Retinal pigment epithelial cell (primary cell): ENCODE measurements around the gene LGALS3BP.

ENCODE experiments used
- DNase-seq: peaks from one replicate; pipeline ENCODE4 v3.0.0-alpha.2; 2010; ENCODE audit warnings: low read depth
- H3K4me3 ChIP-seq: 2 replicates; pipeline ENCODE4 v1.5.1; 2011; ENCODE audit warnings: mild to moderate bottlenecking, low read length, control low read depth, moderate library complexity
- TF ChIP-seq, protein P1 (sequence below): conservative IDR thresholded peaks from 2 replicates; pipeline ENCODE4 v1.5.1; 2011; ENCODE audit warnings: low read depth, low read length, control low read depth, inconsistent platforms

LGALS3BP gene

GRCh38 chr17:79019632-79020584 lies 40.2 kb upstream of the LGALS3BP start:
- H3K4me3 ChIP-seq: no peak overlapping the region
- no peak for DNase-seq
- TF ChIP-seq, protein P1, sequence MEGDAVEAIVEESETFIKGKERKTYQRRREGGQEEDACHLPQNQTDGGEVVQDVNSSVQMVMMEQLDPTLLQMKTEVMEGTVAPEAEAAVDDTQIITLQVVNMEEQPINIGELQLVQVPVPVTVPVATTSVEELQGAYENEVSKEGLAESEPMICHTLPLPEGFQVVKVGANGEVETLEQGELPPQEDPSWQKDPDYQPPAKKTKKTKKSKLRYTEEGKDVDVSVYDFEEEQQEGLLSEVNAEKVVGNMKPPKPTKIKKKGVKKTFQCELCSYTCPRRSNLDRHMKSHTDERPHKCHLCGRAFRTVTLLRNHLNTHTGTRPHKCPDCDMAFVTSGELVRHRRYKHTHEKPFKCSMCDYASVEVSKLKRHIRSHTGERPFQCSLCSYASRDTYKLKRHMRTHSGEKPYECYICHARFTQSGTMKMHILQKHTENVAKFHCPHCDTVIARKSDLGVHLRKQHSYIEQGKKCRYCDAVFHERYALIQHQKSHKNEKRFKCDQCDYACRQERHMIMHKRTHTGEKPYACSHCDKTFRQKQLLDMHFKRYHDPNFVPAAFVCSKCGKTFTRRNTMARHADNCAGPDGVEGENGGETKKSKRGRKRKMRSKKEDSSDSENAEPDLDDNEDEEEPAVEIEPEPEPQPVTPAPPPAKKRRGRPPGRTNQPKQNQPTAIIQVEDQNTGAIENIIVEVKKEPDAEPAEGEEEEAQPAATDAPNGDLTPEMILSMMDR: peak; percentile 78

DNA sequence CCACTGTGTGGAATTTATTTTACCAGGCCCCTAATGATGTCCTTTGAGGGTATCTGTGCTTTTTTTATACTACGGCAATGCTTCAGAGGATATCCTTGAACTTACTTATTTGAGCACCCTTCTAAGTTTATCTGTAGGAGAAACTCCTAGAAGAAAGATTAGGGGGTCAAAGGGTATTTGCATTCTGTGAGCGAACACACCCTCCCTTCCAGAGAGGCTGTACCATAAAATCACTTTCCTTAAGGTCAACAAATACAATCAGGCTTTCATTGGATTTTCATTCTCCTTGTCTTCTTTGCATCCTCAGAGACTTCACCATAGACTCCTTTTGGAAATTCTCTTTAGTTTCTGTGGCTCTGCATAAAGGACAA lies 39.5 kb upstream of the LGALS3BP start:
- DNase-seq: no peak
- TF ChIP-seq, protein P1: no peak

GRCh38 chr17:79018370-79018695 lies 38.6 kb upstream of the LGALS3BP start:
- DNase-seq: no peak
- TF ChIP-seq, protein P1: no peak
- H3K4me3 ChIP-seq: no peak overlapping the region

More for the DNA sequence above, 39.5 kb upstream of the LGALS3BP start:
- no peak overlapping the region for H3K4me3 ChIP-seq

DNA sequence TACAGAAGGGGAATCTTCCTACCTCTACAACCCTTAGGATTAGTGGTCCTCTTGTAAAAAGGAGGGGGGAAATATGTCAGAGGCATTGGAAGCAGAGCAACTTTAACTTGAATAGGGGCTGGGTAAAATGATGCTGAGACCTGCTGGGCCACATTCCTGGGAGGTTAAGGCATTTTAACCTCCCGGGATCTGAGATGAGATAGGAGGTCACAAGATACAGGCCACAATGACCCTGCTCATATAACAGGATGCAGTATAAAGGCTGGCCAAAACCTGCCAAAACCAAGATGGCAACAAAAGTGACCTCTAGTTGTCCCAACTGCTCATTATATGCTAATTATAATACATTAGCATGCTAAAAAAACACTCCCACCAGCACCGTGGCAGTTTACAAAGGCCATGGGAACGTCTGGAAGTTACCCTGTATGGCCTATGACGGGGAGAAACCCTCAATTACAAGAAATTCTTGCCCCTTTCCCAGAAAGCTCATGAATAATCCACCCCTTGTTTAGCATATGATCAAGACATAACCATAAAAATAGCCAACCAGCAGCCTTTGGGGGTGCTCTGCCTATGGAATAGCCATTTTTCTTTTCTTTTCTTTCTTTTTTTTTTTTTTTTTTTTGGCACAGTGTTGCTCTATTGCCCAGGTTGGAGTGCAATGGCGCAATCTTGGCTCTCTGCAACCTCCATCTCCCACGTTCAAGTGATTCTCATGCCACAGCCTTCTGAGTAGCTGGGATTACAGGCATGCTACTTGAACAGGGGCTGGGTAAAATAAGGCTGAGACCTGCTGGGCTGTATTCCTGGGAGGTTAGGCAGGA lies 38.0 kb upstream of the LGALS3BP start:
- TF ChIP-seq, protein P1: no peak
- DNase-seq: no peak
- no peak overlapping the region for H3K4me3 ChIP-seq

GRCh38 chr17:79014158-79014758 lies 34.5 kb upstream of the LGALS3BP start:
- DNase-seq: no peak
- no peak overlapping the region for H3K4me3 ChIP-seq
- TF ChIP-seq, protein P1: no peak

DNA sequence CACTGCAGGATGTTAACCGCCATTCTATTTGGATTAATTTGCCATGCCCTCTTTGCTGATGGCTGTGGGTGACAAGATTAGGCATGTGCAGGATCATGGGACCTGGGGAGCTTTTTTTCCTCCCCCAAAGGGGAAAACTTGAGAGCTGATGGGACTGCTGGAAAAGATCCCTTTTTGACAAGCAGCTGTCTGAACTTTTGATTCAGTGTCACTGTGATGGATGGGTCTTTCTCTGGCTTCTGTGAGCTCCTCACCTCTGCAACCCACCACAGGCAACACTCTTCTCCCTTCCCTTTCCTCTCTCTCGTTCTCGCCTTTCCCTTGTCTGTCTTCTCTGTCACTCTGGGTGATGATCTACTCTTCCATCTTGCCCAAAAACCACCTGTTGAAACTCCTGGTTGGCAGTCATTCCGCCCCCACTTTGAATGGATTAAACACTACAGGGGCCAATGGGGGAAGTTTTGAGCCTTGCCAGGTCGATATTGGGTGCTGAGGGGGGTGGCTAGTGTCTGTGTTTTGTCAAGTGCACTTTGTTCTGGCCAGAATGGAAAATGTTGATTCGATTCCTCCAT lies 32.9 kb upstream of the LGALS3BP start:
- DNase-seq: no peak
- TF ChIP-seq, protein P1: no peak
- no peak overlapping the region for H3K4me3 ChIP-seq
